HG02678 (cell line): ENCODE data around the gene MORN1.

Experiments
- ATAC-seq: cut with Tn5 transposase; IDR thresholded peaks from one replicate; pipeline ENCODE4 v1.9.1; 2021; ENCODE audit warnings: mild to moderate bottlenecking, moderate library complexity; ENCODE audit not compliant: unreplicated experiment

The MORN1 gene

DNA sequence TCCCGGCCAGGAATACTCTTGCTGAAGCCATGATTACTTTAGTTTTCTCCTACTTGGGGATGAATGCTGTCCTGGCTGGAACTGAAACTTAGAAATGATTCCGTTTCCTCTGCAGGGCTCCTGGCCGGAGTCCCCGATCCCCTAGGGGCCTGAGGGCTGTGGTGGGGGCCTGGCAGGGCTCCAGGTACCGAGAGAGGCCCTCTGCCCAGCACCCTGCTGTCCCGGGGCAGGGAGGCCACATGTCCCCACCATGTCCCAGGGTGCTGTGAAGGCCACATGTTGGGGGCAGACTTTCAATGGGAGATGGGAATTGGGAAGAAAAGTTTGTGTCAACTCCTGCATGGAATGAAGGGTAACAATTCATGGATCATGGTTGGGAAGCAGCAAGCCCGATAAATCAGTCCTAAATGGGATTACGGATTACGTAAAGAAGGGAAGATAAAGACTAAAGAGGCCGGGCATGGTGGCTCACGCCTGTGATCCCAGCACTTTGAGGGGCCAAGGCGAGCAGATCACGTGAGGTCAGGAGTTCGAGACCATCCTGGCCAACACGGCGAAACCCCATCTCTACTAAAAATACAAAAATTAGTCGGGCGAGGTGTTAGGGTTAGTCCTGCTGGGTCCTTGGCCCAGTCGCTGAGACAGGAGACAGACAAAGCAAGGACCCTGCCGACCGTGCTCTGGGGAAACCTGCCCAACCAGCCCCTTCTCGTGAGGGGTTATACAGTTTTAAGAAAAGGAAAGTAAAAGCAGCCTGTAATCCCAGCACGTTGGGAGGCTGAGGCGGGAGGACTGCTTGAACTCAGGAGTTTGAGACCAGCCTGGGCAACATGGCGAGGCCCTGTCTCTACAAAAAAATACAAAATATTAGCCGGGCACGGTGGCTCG, 37.6 kb downstream of the MORN1 start:
- ATAC-seq, result no peak

DNA sequence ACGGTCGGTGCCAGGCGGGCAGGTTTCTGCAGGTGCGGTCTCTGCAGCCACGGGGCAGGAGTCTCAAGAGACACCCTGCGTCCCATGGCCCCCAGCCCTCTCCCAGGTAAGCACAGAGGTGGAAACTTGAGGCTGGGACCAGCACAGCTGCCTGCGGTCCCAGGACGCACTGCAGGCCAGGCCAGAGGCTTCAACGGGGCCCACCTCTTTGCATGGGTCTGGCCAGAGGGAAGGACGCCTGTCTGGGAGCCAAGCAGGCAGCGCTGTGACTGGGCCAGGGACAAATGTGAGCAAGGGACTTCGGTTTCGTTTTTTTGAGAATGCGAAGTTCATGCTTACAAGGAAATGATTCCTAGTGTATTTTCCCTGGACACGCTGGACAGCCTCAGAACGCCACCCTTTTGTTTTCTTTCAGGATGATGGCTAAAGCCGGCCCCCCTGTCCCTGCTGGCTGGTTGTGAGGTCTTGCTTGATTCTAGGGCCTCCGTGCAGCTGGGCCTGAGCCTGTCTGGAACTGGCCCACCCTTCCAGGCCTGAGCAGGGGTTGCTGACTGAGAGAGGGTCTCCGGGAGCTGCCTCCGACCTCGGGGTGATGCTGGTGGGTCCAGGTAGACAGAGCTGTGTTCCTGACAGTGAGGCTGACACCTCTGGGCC, 38.3 kb downstream of the MORN1 start:
- ATAC-seq, result no peak

DNA sequence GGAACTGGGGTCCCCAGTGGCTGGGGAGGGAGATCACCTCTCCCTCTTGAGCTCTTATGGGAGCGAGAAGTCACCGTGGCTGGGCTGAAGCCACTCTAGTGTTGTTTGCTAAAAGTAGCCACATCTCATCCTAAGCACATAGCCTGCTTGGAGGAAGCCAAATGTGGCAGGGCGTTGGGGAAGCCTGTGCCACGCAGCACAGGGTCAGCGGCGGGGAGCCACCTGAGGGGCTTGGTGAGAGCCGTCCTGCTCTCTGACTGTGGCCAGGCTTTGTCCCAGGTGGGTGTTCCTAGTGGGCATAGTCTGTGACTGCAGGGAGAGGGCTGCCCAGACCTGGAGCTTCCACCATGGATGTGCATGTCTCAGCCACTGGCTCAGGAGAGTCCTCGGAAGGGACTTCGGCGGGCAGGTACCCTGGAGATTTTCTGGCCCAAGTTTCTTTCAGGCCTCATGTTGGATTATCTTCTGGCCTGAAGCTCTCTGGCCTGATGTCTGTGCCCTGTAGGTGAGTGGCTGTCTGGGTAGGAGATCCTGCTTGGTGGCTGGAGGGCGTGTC, 38.9 kb downstream of the MORN1 start:
- ATAC-seq, result no peak

GRCh38 chr1:2351723-2352122, 39.6 kb downstream of the MORN1 start:
- no peak for ATAC-seq

GRCh38 chr1:2350911-2351655, 40.3 kb downstream of the MORN1 start:
- no peak for ATAC-seq

DNA sequence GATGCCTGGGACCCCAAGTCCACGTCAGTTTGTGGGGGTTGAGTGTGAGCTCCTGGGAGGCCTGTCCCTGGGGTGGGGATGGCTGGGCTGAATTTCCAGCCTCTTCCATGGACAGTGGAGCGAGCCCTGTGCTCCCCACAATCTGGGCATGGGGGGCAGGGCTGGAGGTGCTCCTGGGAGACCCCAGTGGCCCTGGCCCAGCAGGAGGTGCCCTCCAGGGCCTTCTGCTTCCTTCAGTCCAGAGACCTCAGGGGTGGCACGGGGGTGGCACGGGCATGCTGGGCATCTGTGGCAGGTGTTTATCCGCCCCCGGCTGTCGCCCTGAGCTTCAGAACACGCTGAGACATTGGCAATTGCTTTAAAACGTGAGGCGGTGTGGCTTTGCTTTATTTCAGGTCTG, 40.9 kb downstream of the MORN1 start:
- ATAC-seq, result no peak

DNA sequence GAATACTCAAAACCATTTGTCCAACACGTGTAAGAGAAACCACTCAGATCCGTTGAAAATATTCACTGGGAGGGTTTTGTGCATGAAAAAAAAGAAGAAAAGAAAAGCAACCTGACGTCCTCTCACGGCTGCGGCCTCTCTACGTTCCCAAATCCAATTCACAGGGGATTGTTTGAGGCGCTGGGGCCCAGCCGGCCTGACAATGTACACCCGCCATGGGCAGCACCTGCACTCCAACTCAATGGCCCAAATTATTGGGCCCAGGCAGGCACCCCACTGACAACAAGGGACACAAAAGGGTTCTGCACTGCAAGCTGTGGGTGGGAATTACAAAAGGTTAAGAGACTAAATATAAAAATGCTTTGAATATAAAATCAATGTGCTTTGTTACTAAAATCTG, 41.5 kb downstream of the MORN1 start:
- ATAC-seq, result no peak

GRCh38 chr1:2348346-2349325, 42.7 kb downstream of the MORN1 start:
- ATAC-seq, result no peak

DNA sequence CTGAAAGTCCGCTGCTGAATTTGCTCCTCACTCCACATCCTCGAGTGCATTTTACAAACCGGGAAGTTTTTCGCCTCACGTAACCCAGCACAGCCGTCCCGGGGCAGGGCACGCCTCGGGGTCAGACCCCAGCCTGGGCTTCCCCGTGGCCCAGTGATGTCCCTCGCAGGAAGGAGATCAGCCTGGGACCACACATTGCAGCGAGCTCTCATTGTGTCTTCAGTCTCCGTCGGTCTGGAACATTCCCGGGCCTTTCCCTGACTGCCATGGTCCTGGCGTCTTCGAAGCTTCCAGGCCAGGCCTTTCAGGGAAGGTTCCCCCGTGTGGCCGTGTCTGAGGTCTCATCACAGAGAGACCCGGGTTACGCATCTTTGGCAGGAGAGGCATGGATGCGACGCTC, 43.5 kb downstream of the MORN1 start:
- no peak for ATAC-seq

DNA sequence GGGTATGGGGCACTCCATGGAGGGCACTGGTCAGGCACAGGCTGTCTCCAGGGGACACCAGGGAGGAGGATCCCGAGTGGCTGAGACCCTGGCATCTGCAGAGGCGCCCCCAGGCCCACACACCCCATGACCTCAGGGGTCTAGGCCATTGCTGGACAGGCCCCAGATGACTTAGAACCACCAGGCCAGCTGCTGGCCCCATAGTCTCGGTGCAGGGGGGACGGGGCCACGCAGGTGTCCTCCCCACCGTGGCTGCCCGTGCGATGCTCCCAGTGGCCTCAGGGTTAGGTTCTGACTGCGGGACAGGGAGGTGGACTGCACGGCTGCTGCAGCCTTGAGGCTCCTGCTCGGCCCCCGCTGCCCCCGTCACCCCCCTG, 44.0 kb downstream of the MORN1 start:
- no peak for ATAC-seq

GRCh38 chr1:2346691-2347408, 44.5 kb downstream of the MORN1 start:
- ATAC-seq, result no peak

GRCh38 chr1:2345297-2346075, 45.9 kb downstream of the MORN1 start:
- no peak for ATAC-seq

GRCh38 chr1:2344744-2345296, 46.5 kb downstream of the MORN1 start:
- no peak for ATAC-seq

DNA sequence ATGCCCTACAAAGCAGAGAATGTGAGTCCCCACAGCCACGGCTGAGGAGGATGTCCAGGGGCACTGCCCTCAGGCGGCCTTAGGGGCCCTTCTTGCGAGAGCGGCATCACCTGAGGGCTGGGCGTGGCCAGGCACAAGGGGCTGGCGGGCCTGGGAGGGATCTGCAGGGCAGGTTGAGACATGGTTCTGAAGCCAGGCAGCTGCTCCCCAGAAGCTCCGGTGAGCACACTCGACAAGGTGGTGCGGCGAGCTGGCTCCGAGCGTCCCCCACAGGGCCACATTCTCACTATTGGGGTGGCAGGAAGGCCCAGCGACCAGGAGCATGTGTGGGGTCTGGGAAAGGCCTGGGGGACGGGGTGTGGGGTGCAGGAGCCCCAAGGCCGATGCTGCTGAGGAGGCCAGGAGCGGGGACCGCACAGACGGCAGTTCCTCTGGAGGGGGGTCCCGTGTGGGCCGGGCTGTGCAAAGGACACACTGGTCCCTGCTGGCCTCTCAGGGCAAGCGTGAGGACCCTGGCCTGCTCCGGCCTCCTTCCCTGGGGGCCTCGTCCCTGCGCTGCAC, 47.2 kb downstream of the MORN1 start:
- ATAC-seq, result no peak

GRCh38 chr1:2343023-2343935, 48.1 kb downstream of the MORN1 start:
- ATAC-seq, result no peak

DNA sequence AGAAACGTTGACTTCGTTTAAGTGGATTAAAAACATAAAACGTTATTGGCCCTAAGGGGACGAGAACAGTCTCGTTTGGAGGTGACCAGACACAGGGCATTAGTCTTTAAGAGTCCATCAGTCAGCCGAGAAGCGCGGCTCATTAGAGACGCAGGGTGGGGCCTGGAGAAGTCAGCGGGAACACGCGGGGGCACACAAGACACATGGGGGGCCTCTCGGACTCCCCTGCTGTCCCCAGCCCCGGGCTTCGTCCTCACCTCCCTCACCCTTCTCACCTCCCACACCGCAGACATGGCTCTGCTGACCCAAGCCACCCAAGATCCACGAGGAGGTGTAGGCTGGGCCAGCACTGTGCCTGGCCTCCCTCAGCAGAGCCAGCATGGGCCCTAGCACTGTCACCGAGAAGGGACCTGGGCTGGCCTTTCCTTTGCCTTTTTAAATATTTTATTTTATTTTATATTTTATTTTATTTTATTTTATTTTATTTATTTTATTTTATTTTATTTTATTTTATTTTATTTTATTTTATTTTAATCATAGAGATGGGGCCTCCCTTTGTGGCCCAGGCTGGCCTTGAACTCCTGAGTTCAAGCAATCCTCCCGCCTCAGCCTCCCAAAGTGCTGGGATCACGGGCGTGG, 48.9 kb downstream of the MORN1 start:
- no peak for ATAC-seq
